AG09319 (cell line): ENCODE data around the gene PPP1R8.
"Not testable (repeated sequence)": the region's sequence is repeated elsewhere in the genome, so short reads cannot be mapped to it uniquely, and the experiment has no call there.

Experiments used
- DNase-seq: peaks from one replicate; pipeline ENCODE4 v3.0.0-alpha.2; 2010; ENCODE audit warnings: low read depth; ENCODE audit errors: extremely low read depth
- CTCF ChIP-seq: IDR thresholded peaks from 2 replicates; pipeline ENCODE4 v1.5.1; 2011; ENCODE audit warnings: low read depth, mild to moderate bottlenecking, inconsistent platforms, low read length, moderate library complexity

PPP1R8 gene

GRCh38 chr1:27864264-27864895 is 33.8 kb downstream of the PPP1R8 start:
- DNase-seq, result no peak

GRCh38 chr1:27865821-27866220 is 35.2 kb downstream of the PPP1R8 start:
- DNase-seq, result no peak
- TF ChIP-seq CTCF, result no peak

More at GRCh38 chr1:27864264-27864895, 33.8 kb downstream of the PPP1R8 start:
- TF ChIP-seq CTCF, result no peak

GRCh38 chr1:27868556-27868931 is 38.0 kb downstream of the PPP1R8 start:
- DNase-seq, result no peak
- TF ChIP-seq CTCF, result no peak

GRCh38 chr1:27868932-27869718 is 38.5 kb downstream of the PPP1R8 start:
- DNase-seq, result no peak
- no peak for TF ChIP-seq CTCF

- no peak for TF ChIP-seq CTCF
- no peak for DNase-seq
Observed at GRCh38 chr1:27869719-27870085, 39.1 kb downstream of the PPP1R8 start.

GRCh38 chr1:27871076-27871475 is 40.5 kb downstream of the PPP1R8 start:
- DNase-seq, result not testable (repeated sequence)

GRCh38 chr1:27872059-27872801 is 41.6 kb downstream of the PPP1R8 start, which contains the start of gene THEMIS2:
Gene THEMIS2 (plus strand): TSS chr1:27872544. CDS start chr1:27872572, 28 bp downstream.
- no peak for TF ChIP-seq CTCF
- no peak for DNase-seq
